RWPE1 (cell line): ENCODE measurements around the gene YLPM1.
A peak's percentile ranks its signal among the peaks of the same experiment; 100 is the strongest.

Source experiments
- CTCF ChIA-PET: fragments of 350-600 bp; sonication (Branson Sonifier 250); formaldehyde crosslinking; extraction: SDS; loops from one replicate; lab custom pipeline; 2021; lab: Yijun Ruan, JAX
- POLR2A ChIA-PET: fragments of 400-600 bp; formaldehyde crosslinking; extraction: SDS; loops from one replicate; lab custom pipeline; 2020; ENCODE audit warnings: antibody characterized with exemption; ENCODE audit not compliant: low non-redundant PET; lab: Yijun Ruan, JAX
- DNase-seq: peaks from one replicate; pipeline ENCODE4 v3.0.0; 2012; ENCODE audit warnings: low spot score
- H3K27ac ChIP-seq: fragments of 450-650 bp; 2 replicates; pipeline ENCODE4 v1.5.1; 2017
- CTCF ChIP-seq: fragments of 450-650 bp; conservative IDR thresholded peaks from 2 replicates; pipeline ENCODE4 v1.5.1; 2017; ENCODE audit warnings: low read depth, mild to moderate bottlenecking

The YLPM1 gene

GRCh38 chr14:74882103-74882920 lies 119.2 kb downstream of the YLPM1 start:
- peak overlapping the region; percentile 96 for H3K27ac ChIP-seq
- DNase-seq, result peak; percentile 75
- no peak for TF ChIP-seq CTCF
- ChIA-PET CTCF (interaction anchor here (0.6 to 2.2 kb wide), 4 partner anchors 9 to 584 kb away, joined by 3 to 5 read pairs (median 4); no protein-coding TSS in a partner anchor), POLR2A (no interaction called here)
